ENCODE results near the gene IGF2BP1. TPM values are rescaled to one million over a fixed set of nuclear protein-coding genes. Genes with fewer than 3 reads are reported as not detected.
A peak's percentile ranks its signal among the peaks of the same experiment; 100 is the strongest.

IGF2BP1 gene
- total RNA-seq, 5 donors from 2014 or later (not counting 1 experiment from before 2014, with no cell fraction given): 0.43 to 1.4 (median 0.61) TPM; not detected in 2

DNA sequence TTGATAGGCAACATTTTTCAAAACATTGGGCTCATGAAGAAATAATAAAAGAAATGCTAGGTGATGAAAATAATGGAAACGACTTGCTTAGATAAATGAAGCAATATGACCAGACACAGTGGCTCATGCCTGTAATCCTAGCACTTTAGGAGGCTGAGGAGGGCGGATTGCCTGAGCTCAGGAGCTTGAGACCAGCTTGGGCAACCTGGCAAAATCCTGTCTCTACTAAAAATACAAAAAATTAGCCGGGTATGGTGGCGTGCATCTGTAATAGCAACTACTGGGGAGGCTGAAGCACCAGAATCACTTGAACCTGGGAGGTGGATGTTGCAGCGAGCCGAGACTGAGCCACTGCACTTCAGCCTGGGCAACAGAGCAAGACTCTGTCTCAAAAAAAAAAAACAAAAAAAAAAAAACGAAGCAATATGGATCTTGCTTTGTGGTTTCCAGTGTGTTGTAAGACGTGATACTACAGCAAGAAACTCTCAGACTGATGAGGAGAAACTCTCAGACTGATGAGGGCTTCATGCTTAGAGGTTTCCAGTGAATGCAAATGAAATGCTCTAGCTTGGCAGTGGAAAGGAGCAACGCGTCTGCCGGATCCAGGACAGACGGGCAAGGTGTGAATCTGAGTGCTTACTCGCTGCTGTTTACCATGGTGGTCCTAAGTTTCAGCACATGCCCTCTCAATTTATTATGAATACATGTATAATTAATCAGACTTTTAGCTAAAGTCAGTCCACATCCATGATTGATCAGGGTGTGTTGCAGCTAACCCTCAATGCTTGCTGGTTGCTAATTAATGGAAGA, 11.5 kb upstream of the IGF2BP1 start:
- ATAC-seq (replicated peaks in 1 of 4) (no peak), DNase-seq (no peak)
- no peaks in the 10 kb centered on the region for H3K4me1 ChIP-seq (ENCODE audit: control insufficient read depth in 1 of 2, extremely low read depth in 1 of 2, insufficient read depth in 2 of 2, low read length in 2 of 2)
- POLR2A ChIA-PET: no interaction called here
- peaks cover 7 to 41% of the 10 kb centered on the region in 2 experiments for H3K27me3 ChIP-seq (replicated peaks in 1 of 2; ENCODE audit: control insufficient read depth in 2 of 2, extremely low read depth in 1 of 2, insufficient read depth in 2 of 2, low read length in 1 of 2)
- Mint-ChIP-seq H3K36me3 (no peaks in the 10 kb centered on the region), H3K4me1 (no peaks in the 10 kb centered on the region), H3K4me3 (no peak overlapping the region), H3K9me3 (peaks cover 3 to 5% (median 5%) of the 10 kb centered on the region in 3 donors), H3K27ac (no peak overlapping the region), H3K27me3 (peaks cover 17 to 33% of the 10 kb centered on the region in 2 donors)
- H3K9me3 ChIP-seq: no peaks in the 10 kb centered on the region
- no peak overlapping the region for H3K4me3 ChIP-seq (ENCODE audit: control insufficient read depth in 1 of 2, extremely low read depth in 1 of 2, low read length in 1 of 2)
- 42% methylated on average over 2 of the region's 13 CpGs for WGBS (ENCODE audit: insufficient coverage)
- H3K27ac ChIP-seq (ENCODE audit: low read length): no peak overlapping the region
- no peaks in the 10 kb centered on the region for H3K36me3 ChIP-seq (ENCODE audit: control insufficient read depth in 2 of 2, extremely low read depth in 1 of 2, insufficient read depth in 1 of 2, low read length in 1 of 2)
- CTCF ChIA-PET: interaction anchor here in 1 of 2 donors (0.7 kb wide), 1 partner anchor 735 kb away, joined by 4 read pairs; no protein-coding TSS in a partner anchor

DNA sequence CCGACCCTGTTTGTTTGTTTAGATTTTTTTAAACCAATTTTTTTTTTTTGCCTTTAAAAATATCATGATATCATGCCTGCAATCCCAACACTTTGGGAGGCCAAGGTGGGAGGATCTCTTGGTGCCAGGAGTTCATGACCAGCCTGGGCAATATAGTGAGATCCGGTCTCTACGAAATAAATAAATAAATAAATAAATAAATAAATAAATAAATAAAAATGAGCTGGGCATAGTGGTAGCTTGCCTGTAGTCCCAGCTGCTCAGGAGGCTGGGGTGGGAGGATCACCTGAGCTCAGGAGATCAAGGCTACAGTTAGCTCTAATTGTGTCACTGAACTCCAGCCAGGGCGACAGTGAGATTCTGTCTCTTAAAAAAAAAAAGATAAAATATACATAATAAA, 8.1 kb upstream of the IGF2BP1 start:
- Mint-ChIP-seq H3K36me3 (no peaks in the 10 kb centered on the region), H3K27me3 (peaks cover 34 to 49% of the 10 kb centered on the region in 2 donors), H3K4me1 (no peaks in the 10 kb centered on the region), H3K9me3 (no peaks in the 10 kb centered on the region), H3K4me3 (no peak overlapping the region), H3K27ac (no peak overlapping the region)
- ChIA-PET POLR2A (no interaction called here), CTCF (interaction anchor here in 1 of 2 donors (0.6 kb wide), 1 partner anchor 464 kb away, joined by 3 read pairs; no protein-coding TSS in a partner anchor)
- no peak overlapping the region for H3K27ac ChIP-seq (ENCODE audit: low read length)
- H3K4me3 ChIP-seq (ENCODE audit: control insufficient read depth in 1 of 2, extremely low read depth in 1 of 2, low read length in 1 of 2): no peak overlapping the region
- H3K4me1 ChIP-seq (ENCODE audit: control insufficient read depth in 1 of 2, extremely low read depth in 1 of 2, insufficient read depth in 2 of 2, low read length in 2 of 2): no peaks in the 10 kb centered on the region
- no peaks in the 10 kb centered on the region for H3K9me3 ChIP-seq
- peaks cover 10 to 32% of the 10 kb centered on the region in 2 experiments for H3K27me3 ChIP-seq (replicated peaks in 1 of 2; ENCODE audit: control insufficient read depth in 2 of 2, extremely low read depth in 1 of 2, insufficient read depth in 2 of 2, low read length in 1 of 2)
- no peaks in the 10 kb centered on the region for H3K36me3 ChIP-seq (ENCODE audit: control insufficient read depth in 2 of 2, extremely low read depth in 1 of 2, insufficient read depth in 1 of 2, low read length in 1 of 2)
- WGBS (ENCODE audit: insufficient coverage): no CpG with 5 or more reads among the region's 4 CpGs
- DNase-seq (no peak), ATAC-seq (replicated peaks in 1 of 4) (no peak)

DNA sequence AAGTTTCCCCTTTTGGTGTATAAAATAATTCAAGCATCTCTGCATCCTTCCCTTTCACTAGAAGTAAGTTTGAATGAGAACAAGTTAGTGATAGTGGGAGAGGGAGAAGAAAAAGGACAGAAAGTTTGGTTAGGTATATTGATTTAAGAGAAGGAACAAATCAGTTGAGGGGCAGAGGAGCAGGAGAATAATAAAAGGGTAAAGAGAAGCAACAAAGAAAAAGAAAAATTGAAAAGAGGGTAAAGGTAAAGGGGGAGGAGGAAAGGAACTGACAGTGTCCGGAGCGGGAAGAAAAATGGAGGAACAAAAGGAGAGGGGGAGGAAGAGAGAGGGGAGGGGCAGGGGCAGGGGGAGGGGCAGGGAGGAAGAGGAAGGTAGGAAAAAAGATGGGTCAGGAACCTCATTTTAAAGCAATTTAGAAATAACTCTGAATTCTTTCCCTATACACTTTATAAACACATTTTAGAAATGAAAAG, 6.3 kb upstream of the IGF2BP1 start:
- ATAC-seq (replicated peaks in 1 of 4): no peak
- no CpG with 5 or more reads among the region's 2 CpGs for WGBS (ENCODE audit: insufficient coverage)
- no peak overlapping the region for H3K4me3 ChIP-seq (ENCODE audit: control insufficient read depth in 1 of 2, extremely low read depth in 1 of 2, low read length in 1 of 2)
- no peaks in the 10 kb centered on the region for H3K36me3 ChIP-seq (ENCODE audit: control insufficient read depth in 2 of 2, extremely low read depth in 1 of 2, insufficient read depth in 1 of 2, low read length in 1 of 2)
- H3K27ac ChIP-seq (ENCODE audit: low read length): no peak overlapping the region
- peaks cover 14 to 36% of the 10 kb centered on the region in 2 experiments for H3K27me3 ChIP-seq (replicated peaks in 1 of 2; ENCODE audit: control insufficient read depth in 2 of 2, extremely low read depth in 1 of 2, insufficient read depth in 2 of 2, low read length in 1 of 2)
- H3K27me3 Mint-ChIP-seq: peaks cover 42 to 55% of the 10 kb centered on the region in 2 donors
- no peak overlapping the region for H3K27ac Mint-ChIP-seq
- ChIA-PET CTCF (no interaction called here), POLR2A (no interaction called here)
- peaks cover 3 to 9% (median 6%) of the 10 kb centered on the region in 3 donors for H3K4me1 Mint-ChIP-seq
- peaks cover 4 to 8% of the 10 kb centered on the region in 2 experiments for H3K4me1 ChIP-seq (ENCODE audit: control insufficient read depth in 1 of 2, extremely low read depth in 1 of 2, insufficient read depth in 2 of 2, low read length in 2 of 2)
- H3K4me3 Mint-ChIP-seq: no peak overlapping the region
- H3K9me3 Mint-ChIP-seq: no peaks in the 10 kb centered on the region
- H3K36me3 Mint-ChIP-seq: no peaks in the 10 kb centered on the region
- no peak for DNase-seq
- no peaks in the 10 kb centered on the region for H3K9me3 ChIP-seq

DNA sequence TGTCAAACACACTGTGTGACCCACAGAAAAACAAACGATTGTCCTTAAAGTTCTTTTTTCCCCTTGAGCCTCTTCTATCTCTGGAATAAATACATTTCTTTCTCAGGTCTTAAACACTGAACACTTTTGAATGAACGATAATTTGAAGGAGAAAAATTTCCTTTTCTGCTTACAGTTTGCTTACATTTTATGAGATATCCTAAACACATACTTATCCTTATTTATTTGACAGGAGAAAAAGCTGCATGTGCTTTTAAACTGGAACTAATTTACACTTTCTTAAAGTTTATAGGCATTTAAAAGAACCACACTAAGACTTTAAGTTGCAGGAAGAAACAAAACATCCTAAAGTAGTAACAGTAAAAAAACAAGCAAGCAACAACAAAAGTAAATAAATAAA, 4.7 kb upstream of the IGF2BP1 start:
- H3K4me3 ChIP-seq (ENCODE audit: control insufficient read depth in 1 of 2, extremely low read depth in 1 of 2, low read length in 1 of 2): no peak overlapping the region
- no peak overlapping the region for H3K4me3 Mint-ChIP-seq
- no peaks in the 10 kb centered on the region for H3K9me3 Mint-ChIP-seq
- no CpG with 5 or more reads among the region's 2 CpGs for WGBS (ENCODE audit: insufficient coverage)
- no peak overlapping the region for H3K27ac ChIP-seq (ENCODE audit: low read length)
- POLR2A ChIA-PET: interaction anchor here in 1 of 2 donors (0.6 kb wide), 1 partner anchor 50 kb away, joined by 4 read pairs; no protein-coding TSS in a partner anchor
- H3K36me3 Mint-ChIP-seq: no peaks in the 10 kb centered on the region
- H3K4me1 Mint-ChIP-seq: peaks cover 13 to 20% (median 16%) of the 10 kb centered on the region in 3 donors
- ATAC-seq (replicated peaks in 1 of 4): no peak
- H3K27me3 ChIP-seq (replicated peaks in 1 of 2; ENCODE audit: control insufficient read depth in 2 of 2, extremely low read depth in 1 of 2, insufficient read depth in 2 of 2, low read length in 1 of 2): peaks cover 17 to 44% of the 10 kb centered on the region in 2 experiments
- no peak for DNase-seq
- H3K36me3 ChIP-seq (ENCODE audit: control insufficient read depth in 2 of 2, extremely low read depth in 1 of 2, insufficient read depth in 1 of 2, low read length in 1 of 2): no peaks in the 10 kb centered on the region
- CTCF ChIA-PET: no interaction called here
- H3K27ac Mint-ChIP-seq: peak overlapping the region in 1 of 2 donors; percentile 24
- H3K27me3 Mint-ChIP-seq: peaks cover 49 to 62% of the 10 kb centered on the region in 2 donors
- no peaks in the 10 kb centered on the region for H3K9me3 ChIP-seq
- peaks cover 12 to 23% of the 10 kb centered on the region in 2 experiments for H3K4me1 ChIP-seq (ENCODE audit: control insufficient read depth in 1 of 2, extremely low read depth in 1 of 2, insufficient read depth in 2 of 2, low read length in 2 of 2)

DNA sequence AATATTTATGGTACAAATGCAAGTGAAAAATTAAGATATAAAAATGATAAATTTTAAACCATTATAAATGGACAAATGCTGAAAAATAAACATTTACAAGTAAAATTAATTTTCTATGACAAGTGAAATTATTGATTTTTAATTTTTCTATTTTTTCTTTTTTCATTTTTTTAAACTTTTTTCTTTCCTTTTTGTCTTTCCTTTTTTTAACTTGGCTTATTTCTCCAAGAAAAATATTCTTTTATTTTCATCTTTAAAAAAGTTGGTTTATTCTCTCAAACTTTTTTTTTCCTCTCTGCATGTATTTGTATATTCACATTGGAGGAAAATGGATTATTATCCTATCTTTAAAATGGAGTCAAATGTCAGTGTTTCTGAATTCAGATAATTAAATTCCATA, 3.9 kb upstream of the IGF2BP1 start:
- Histone ChIP-seq H3K36me3 (ENCODE audit: control insufficient read depth in 2 of 2, extremely low read depth in 1 of 2, insufficient read depth in 1 of 2, low read length in 1 of 2) (no peaks in the 10 kb centered on the region), H3K27ac (ENCODE audit: low read length) (no peak overlapping the region), H3K4me3 (ENCODE audit: control insufficient read depth in 1 of 2, extremely low read depth in 1 of 2, low read length in 1 of 2) (no peak overlapping the region), H3K27me3 (replicated peaks in 1 of 2; ENCODE audit: control insufficient read depth in 2 of 2, extremely low read depth in 1 of 2, insufficient read depth in 2 of 2, low read length in 1 of 2) (peaks cover 13 to 48% of the 10 kb centered on the region in 2 experiments), H3K4me1 (ENCODE audit: control insufficient read depth in 1 of 2, extremely low read depth in 1 of 2, insufficient read depth in 2 of 2, low read length in 2 of 2) (peaks cover 16 to 31% of the 10 kb centered on the region in 2 experiments), H3K9me3 (no peaks in the 10 kb centered on the region)
- no peaks in the 10 kb centered on the region for H3K36me3 Mint-ChIP-seq
- ChIA-PET POLR2A (no interaction called here), CTCF (no interaction called here)
- H3K27ac Mint-ChIP-seq: no peak overlapping the region
- peaks cover 51 to 66% of the 10 kb centered on the region in 2 donors for H3K27me3 Mint-ChIP-seq
- no peak overlapping the region for H3K4me3 Mint-ChIP-seq
- peaks cover 19 to 28% (median 22%) of the 10 kb centered on the region in 3 donors for H3K4me1 Mint-ChIP-seq
- no peak for ATAC-seq (replicated peaks in 1 of 4)
- DNase-seq: no peak
- H3K9me3 Mint-ChIP-seq: no peaks in the 10 kb centered on the region

DNA sequence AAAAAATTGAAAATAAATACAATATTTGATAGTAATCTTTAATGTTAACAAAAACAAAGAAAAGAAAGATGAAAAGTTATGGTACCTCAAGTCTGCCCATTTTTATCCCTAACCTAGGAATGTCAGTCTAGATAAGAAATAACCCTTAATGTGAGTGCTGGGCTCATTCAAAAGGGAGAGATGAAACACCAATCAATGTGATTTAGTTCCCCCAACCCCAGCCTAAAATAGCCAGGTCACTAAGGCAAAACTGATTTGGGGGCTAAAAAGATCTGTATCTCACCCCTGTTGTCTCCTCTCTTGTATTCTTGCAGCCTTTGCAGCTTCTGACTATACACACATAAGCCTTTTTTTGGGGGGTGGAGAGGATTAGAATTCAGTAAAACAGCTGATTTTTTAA, 3.2 kb upstream of the IGF2BP1 start:
- no peak overlapping the region for H3K27ac ChIP-seq (ENCODE audit: low read length)
- Mint-ChIP-seq H3K27ac (no peak overlapping the region), H3K9me3 (no peaks in the 10 kb centered on the region), H3K27me3 (peaks cover 56 to 72% of the 10 kb centered on the region in 2 donors), H3K4me1 (peaks cover 25 to 33% (median 27%) of the 10 kb centered on the region in 3 donors), H3K4me3 (no peak overlapping the region), H3K36me3 (no peaks in the 10 kb centered on the region)
- no peaks in the 10 kb centered on the region for H3K36me3 ChIP-seq (ENCODE audit: control insufficient read depth in 2 of 2, extremely low read depth in 1 of 2, insufficient read depth in 1 of 2, low read length in 1 of 2)
- peaks cover 16 to 36% of the 10 kb centered on the region in 2 experiments for H3K4me1 ChIP-seq (ENCODE audit: control insufficient read depth in 1 of 2, extremely low read depth in 1 of 2, insufficient read depth in 2 of 2, low read length in 2 of 2)
- H3K9me3 ChIP-seq: no peaks in the 10 kb centered on the region
- CTCF ChIA-PET: no interaction called here
- H3K4me3 ChIP-seq (ENCODE audit: control insufficient read depth in 1 of 2, extremely low read depth in 1 of 2, low read length in 1 of 2): no peak overlapping the region
- POLR2A ChIA-PET: no interaction called here
- DNase-seq: no peak
- ATAC-seq (replicated peaks in 1 of 4): no peak
- H3K27me3 ChIP-seq (replicated peaks in 1 of 2; ENCODE audit: control insufficient read depth in 2 of 2, extremely low read depth in 1 of 2, insufficient read depth in 2 of 2, low read length in 1 of 2): peaks cover 13 to 48% of the 10 kb centered on the region in 2 experiments
